HG03280 (cell line): ENCODE results near the gene KIF13A.
A peak's percentile ranks its signal among the peaks of the same experiment; 100 is the strongest.
"Not testable (repeated sequence)": the region's sequence is repeated elsewhere in the genome, so short reads cannot be mapped to it uniquely, and the experiment has no call there.

Experiments used
- ATAC-seq: cut with Tn5 transposase; IDR thresholded peaks from one replicate; pipeline ENCODE4 v1.9.1; 2021; ENCODE audit warnings: mild to moderate bottlenecking, moderate library complexity; ENCODE audit not compliant: unreplicated experiment

KIF13A gene

DNA sequence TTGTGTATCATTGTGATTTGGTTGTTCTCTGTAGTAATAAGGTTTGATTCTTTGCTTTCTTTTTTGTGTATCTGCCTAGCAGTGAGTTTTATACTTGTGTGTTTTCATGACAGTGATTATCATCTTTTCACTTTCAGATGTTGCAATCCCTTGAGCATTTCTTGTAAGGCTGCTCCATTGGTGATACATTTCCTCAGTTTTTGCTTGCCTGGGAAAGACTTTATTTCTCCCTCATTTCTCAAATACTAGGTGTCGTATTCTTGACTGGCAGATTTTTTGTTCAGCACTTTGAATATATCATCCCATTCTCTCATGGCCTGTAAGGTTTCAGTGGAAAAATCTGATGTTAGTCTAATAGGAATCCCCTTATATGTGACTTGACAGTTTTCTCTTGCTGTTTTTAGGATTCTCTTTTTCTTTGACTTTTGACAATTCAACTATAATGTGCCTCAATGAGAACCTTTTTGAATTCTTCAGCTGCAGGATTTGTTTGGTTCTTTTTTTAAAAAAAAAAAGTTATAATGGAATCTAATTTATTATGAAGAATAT lies 249.7 kb downstream of the KIF13A start:
- ATAC-seq = no peak

DNA sequence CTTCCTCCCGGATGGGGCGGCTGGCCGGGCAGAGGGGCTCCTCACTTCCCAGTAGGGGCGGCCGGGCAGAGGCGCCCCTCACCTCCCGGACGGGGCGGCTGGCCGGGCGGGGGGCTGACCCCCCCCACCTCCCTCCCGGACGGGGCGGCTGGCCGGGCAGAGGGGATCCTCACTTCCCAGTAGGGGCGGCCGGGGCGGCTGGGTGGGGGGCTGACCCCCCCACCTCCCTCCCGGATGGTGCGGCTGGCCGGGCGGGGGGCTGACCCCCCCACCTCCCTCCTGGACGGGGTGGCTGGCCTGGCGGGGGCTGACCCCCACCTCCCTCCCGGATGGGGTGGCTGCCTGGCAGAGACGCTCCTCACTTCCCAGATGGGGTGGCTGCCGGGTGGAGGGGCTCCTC lies 252.1 kb downstream of the KIF13A start:
- ATAC-seq = not testable (repeated sequence)

DNA sequence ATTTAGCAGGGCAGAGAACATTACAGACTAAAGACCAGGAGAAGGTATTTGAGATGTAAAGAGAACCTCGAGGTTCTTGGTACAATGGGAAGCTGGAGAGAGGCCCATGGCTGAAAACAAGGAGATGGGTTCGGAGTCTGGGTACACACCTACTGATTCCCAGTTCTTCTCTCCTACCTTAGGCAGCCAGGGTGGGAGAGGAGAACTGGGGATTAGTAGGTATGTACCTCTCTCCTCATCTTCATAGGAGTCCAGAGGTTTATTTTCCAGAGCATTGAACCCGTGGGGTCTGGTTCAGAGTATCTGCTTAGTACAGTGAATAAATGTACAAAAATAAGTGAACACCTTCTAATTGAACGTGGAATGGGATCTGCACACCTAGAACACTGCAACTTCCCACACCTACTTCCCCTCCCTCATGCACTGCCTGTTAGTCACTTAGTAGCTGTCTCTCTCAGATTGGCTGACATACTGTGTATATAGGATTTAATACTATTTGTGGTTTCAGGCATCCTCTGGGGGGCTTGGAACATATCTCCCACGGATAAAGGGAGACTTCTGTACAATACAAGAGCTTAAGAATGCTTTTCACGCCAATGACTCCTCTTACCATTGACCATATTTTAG lies 257.2 kb downstream of the KIF13A start:
- no peak for ATAC-seq

DNA sequence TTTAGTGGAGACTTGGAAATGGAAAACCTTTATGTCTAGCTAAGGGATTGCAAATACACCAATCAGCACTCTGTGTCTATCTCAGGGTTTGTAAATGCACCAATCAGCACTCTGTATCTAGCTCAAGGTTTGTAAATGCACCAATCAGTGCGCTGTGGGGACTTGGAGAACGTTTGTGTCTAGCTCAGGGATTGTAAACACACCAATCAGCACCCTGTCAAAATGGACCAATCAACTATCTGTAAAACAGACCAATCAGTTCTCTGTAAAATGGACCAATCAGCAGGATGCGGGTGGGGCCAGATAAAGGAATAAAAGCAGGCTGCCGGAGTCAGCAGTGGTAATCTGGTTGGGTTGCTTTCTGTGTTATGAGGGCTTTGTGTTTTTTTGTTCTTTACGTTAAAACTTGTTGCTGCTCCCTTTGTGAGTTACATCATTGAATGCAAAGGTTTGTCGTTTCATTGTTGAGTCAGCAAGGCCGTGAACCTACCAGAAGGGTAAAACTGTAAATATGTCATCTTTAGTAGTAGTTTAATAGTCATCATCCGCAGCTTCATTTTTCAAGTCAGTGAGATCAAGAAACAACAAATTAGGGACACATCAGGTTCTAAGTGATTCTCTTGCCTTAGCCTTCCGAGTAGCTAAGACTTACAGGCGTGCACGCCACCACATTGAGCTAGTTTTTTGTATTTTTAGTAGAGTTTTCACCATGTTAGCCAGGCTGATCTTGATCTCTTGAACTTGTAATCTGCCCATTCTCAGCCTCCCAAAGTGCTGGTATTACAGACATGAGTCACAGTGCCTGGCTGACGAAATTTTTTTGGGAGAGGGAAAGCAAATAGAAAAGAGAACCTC lies 258.0 kb downstream of the KIF13A start:
- ATAC-seq = no peak

DNA sequence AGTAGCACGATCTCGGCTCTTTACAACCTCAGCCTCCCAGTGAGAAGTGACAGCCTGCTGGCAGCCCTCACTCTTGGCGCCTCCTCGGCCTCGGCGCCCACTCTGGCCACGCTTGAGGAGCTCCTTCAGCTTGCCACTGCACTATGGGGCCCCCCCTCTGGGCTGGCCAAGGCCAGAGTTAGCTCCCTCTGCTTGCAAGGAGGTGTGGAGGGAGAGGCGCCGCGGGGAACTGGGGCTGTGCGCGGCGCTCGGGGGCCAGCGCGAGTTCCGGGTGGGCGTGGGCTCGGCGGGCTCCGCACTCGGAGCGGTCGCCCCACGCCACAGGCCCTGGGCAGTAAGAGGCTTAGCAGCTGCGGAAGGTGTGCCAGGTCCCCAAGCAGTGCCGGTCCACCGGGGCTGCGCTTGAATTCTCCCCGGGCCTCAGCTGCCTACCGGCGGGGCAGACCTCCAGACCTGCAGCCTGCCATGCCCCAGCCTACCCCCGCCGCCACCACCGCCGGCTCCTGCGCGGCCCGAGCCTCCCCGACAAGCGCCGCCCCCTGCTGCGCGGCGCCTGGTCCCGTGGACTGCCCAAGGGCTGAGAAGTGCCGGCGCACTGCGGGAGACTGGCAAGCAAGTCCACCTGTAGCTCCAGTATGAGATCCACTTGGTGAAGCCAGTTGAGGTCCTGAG lies 258.7 kb downstream of the KIF13A start:
- ATAC-seq = no peak

DNA sequence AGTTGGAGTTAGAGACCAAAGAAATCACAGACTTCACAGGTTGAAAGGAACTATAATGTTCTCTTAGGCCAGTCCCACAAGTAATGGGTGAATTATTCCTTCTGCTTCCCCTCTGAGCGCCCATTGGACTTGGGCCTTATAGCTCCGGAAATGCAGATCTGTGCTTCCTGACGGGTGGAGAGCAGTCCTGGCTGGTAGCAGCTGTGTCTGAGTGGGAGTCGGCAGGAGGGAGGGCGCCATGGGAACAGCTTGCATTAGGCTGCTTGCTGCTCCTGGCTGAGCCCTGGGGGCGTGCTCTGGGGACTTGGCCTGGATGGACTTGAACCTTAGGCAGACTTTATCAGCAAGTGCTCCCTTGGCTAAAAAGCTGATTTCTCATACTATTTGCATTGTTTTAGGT lies 262.4 kb downstream of the KIF13A start:
- ATAC-seq = no peak

DNA sequence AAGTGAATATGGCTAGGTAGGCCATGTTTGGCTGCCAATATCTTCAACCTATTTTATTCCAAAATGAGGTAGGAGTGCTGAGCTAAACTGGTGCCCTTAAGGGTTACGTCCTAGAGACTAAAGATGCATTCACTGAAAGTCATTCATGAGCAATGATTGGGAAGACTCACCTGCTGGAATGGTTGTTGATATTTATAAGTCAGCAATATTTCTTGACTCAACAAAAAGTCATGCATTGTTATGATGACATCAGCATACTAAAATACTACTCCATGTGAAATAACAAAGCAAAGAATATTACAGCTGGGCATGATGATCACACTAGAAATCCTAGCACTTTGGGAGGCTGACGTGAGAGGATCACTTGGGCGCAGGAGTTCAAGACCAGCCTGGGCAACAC lies 263.1 kb downstream of the KIF13A start:
- ATAC-seq = no peak

DNA sequence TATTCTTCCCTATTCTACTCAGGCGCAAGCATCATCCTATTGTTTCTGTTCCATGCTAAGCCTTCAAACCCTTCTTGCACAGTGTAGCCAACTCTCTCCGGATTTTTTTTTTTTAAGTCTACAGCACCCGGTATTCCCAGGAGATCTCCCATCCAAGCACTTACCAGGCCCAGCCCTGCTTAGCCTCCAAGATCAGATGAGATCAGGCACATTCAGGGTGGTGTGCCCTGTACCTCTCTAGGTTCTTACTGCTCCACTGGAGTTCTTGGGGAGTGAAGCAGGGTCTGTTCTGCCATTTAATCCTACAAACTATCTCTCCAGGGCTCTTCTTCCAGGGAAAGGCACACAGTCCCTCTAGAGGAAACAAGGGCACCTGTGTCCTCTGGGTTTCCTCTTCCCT lies 265.8 kb downstream of the KIF13A start:
- no peak for ATAC-seq

DNA sequence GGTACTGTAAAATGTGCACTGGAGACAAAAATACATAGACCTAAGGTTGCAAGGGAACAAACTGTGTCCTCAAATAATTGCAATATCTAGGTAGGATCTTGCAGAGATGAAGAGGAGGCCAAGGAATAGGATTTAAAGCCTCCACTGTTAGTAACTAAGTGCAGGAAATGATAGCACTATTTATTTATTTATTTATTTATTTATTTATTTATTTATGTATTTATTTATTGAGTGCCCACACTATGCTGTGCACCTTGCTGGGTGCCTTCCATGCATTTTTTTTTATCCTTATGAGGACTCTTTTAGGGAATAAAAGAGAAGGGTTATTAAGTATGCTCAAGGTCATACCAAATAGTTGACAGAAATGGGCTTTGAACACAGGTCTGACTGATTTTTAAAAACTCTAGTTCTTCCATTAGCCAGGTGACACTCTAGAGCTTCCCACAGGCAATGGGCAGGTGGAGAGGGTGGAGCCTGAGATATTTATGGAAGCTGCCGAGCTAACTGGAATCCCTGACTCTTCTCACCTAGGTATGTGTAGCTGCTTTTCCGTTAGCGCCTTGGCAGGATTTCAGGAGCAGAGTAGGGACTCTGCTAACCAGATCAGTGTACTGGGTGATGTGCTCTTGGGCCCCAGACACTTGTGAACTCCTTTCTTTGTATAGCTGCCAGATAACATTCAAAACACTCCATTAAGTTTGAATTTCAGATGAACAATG lies 268.0 kb downstream of the KIF13A start:
- no peak for ATAC-seq

DNA sequence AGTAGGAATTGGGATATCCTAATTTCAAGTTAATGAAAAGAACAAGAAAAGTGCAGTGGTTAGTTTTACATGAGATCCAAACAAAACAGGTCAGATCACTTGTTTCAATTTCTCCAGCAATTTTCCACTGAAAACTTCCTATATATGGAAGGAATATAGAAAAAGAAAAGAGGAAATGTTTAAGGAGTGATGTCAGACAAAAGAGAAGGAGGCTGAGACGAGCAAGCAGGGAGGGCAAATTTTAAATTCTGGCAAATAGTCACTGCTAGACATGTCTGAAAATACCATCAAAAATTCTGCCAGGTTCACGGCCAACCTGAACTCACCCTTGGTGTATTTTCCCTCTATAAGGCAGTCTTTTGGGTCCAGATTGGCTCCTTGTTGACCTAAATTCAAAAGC lies 271.2 kb downstream of the KIF13A start:
- ATAC-seq = no peak

DNA sequence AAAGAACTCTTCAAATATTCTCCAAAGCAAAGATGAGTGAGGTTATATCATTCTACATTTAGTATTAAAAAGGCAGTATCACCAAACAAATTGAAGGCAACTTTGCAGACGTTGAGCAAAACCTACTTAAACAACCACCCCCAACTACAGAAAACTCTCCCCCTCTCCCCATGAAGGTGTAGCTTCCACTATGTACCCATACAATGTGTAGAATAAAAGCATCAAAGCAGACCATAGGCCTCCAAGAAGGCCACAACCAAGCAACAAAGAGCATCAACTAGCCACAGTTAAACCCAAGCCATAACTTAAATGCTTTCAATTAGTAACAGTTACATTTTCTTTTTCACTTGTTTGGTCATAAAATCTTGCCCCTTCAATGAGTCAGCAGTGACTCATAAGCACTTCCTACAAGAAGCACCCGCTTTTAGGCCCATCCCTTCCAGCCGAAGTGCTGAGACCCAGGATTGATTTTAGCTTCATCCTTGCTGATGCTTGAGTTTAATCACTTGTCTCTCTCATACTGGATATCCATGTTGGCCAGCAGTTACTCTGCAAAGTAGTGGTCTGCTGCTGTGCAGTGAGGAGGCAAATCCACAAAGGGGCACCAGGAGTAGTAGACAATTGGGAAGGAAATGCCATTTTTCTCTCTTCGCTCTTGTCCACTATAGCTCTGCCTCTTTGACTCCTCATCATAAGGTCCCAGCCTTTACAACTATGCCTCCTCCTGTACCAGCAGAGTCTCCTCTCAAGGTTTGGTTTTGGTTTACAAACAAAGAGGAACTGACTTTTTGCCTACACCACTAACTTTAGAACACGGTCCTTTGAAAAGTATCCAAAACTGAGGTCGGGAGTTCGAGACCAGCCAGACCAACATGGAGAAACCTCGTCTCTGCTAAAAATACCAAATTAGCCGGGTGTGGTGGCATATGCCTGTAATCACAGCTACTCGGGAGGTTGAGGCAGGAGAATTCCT lies 272.3 kb downstream of the KIF13A start:
- peak; percentile 84 for ATAC-seq

DNA sequence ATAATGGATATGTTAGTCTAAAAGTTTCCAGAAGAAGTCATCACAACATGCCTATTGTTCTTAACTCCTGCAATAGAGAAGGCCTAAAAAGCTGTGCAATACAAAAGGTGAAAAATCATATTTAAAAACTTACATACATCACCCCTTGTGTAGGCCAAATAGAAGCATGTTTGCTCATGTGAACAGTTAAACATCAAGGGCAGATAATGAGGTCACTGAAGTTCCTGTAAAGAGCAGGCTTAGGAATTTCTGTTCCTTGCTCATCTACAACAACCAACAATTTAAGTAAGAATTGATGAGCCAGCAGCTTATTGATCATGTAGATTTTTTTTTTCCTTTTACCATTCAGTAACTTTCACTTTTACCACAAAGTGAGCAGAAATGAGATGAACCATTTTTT lies 273.3 kb downstream of the KIF13A start:
- no peak for ATAC-seq

DNA sequence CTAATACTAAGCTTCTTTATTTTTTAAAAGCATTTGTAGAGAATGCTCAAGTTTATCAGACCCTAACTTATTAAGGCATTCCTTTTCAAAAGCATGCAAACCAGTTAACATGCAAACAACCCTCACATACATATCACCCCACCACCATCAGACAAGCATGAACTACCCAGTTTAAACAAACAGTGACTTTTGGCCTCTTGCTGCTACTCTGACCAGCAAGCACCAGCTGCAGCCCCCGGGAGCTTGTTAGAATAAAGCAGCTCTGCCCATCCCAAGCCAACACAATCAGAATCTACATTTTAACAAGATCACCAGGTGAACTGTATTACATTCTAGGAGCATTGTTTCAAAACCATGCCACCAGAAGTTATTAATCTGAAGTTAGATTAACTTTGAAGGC lies 274.9 kb downstream of the KIF13A start:
- no peak for ATAC-seq

DNA sequence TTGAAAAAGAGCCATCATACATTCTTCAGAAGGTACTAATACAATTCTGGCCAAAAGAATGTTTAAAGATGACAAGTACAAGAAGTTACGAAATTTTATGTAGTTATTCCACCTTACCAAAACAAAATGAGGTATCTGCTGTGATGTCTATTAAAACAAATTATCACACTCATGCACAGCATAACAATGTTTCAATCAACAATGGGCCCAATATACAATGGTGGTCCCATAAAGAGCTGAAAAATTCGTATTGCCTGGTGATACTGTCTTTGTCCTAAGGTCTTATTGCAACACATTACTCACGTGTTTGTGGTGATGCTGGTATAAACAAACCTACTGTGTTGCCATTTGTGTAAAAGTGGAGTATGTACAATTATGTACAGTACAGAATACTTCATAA lies 277.1 kb downstream of the KIF13A start:
- ATAC-seq = no peak

DNA sequence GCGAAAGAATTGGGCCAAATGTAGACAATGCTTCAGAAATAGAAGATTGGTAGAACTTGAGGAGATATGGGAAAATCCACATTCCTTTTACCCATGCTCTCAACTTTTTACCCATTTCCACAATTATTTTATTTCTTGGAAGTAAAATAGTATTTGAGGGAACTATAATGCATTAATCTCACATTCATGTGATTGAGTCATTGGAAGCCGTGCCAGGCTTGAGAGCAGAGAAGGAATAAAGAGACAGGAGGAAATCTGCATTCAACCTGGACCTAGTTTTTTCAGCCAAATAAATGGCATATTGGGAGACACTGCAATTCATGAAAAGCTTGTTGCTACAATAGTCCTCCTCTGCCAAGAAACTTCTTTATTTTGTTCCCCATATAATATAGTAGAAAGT lies 278.0 kb downstream of the KIF13A start:
- no peak for ATAC-seq
